GM21723 (cell line): Measurements from ENCODE around the gene KMT2D.

Experiments
- ATAC-seq: cut with Tn5 transposase; IDR thresholded peaks from one replicate; pipeline ENCODE4 v1.9.1; 2021; ENCODE audit warnings: mild to moderate bottlenecking, moderate library complexity; ENCODE audit not compliant: unreplicated experiment

The KMT2D gene

DNA sequence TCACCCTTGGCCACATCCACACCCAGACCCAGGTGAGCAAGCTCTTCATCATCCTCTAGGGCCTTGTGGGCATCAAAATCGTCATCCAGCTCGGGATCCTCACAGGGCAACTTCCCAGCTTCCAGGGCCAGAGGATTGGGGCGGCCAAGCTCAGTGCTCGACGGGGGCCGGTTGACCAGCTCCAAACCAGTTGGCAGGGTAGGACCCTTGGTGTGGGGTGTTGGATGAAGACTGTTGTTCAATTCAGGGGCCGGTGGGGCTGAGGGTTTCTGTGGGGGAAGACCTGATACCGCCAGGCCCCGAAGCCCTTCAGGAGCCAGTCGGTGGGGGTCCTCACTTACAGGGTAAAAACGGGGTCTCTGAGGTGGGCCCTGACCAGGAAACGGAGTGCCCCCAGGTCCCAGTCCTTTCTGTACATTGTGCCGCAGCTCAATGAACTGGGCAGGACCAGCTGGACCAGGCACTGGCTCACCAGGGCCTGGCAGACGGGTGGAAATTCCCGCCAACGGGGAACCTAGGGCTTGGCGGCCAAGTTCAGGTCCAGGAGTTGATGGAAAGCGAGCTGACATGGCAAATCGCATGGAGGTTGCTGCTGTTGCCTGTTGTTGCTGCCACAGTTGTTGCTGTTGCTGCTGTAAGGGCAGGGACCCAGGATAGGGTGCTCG is 22.2 kb downstream of the KMT2D start:
- ATAC-seq, result no peak

DNA sequence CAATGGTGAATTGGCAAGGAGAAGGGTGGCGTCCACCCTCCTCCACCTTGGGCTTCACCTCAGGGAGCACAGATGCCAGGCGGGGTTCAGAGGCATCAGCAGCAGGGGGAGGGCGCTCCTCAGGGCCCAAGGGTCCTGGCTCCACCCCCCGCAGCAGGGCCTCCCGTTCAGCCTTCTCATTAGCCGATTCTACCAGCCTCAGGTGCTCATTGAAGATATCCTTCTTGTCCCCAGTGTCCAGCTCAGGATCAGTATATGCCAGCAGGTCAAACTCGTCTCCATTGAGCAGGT is 22.7 kb downstream of the KMT2D start:
- no peak for ATAC-seq

DNA sequence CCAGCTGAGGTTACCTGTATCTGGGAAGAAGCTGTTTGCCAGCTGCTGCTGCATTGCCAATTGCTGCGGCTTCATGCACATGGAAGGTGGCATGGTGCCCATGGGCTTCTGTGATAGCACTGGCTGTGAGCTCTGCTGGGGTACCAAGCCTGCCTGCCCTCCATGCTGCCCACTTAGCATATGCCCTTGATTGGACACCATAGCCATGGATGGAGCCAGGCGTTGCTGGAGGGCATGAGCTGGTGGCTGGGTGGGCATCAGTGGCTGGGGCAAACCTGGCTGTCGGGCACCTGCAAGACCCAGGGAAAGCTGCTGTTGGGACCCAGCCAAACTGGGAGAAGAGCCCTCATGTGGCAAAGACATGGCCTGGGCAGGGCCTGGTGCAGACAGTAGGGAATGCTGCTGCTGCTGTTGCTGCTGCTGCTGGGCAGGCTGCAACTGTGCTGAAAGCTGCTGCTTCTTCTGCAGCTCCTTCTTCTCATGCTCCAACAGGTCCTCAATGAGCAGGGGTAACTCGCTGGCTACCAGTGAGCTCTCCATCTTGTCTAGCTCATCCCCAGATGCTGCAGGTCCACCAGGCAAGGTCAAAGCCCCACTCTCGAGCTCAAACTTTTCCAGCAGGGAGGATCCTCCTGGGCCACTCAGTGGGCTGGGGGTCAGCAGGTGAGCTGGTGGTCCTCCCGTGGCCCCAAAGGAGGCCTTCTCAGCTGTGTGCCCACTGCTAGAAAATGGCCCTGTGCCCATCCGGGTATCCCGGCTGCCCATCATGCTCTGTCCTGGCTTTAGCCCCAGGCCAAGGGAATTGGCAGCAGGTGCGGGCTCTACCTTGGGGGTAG is 23.3 kb downstream of the KMT2D start:
- no peak for ATAC-seq

DNA sequence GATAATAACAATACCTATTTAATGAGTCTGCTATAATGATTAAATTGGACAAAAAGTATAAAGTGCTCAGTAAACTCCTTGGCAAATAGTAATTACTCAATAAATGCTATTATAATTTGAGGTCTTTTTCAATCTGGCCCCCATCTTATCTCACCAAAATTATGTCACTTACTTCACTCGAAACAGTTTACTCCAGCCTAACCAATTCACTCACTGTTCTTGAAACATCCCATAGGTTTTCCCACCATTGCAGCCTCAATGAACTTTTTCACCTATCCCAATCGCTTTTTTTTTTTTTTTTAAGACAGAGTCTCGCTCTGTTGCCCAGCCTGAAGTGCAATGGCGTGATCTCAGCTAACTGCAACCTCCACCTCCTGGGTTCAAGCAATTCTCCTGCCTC is 24.6 kb downstream of the KMT2D start:
- no peak for ATAC-seq

DNA sequence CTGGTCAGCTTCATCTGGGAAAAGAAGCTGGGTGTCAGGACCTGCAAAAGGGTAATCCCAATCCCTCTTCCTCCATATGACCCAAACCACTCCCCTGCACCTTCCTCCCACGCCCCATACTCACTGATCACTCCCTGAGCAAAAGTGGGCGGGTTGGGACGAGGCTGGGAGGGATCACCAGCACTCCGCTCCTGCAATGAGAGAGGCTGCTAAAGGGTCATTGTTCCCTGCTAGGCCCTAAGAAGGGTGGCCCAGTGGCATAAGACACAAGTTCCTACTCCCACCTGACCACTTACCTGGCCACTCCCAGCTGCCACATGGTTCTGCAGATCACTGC is 26.3 kb downstream of the KMT2D start:
- no peak for ATAC-seq

DNA sequence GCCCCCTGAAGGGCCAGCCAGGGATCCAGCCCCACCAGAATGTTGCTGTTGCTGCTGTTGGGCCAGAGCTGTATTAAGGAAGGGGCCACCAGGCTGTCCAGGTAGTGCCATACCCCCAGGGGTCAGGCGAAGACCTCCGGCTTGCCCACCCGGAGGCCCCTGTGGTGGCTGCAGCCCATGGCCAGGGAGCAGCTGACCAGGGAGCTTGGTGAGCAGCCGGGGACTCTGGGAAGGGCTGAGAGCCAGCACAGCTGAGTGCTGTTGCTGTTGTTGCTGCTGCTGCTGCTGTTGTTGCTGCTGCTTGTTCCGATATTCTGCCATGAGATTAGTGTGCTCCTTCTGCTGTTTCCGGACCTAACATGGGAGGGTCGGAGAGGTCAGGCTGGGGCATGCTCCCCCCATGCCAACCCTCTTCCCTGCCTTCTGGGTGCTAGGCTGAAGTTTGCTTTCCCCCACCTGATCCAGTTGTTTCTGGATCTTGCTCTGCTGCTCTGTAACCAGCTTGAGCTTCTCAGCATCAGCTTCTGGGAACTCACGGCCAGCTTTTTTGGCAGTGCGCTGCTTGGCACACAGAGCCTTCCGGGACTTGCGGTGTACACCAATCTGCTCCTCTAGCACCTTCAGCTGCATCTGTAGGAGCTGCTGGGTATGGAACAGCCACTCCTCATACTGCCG is 26.8 kb downstream of the KMT2D start:
- no peak for ATAC-seq

DNA sequence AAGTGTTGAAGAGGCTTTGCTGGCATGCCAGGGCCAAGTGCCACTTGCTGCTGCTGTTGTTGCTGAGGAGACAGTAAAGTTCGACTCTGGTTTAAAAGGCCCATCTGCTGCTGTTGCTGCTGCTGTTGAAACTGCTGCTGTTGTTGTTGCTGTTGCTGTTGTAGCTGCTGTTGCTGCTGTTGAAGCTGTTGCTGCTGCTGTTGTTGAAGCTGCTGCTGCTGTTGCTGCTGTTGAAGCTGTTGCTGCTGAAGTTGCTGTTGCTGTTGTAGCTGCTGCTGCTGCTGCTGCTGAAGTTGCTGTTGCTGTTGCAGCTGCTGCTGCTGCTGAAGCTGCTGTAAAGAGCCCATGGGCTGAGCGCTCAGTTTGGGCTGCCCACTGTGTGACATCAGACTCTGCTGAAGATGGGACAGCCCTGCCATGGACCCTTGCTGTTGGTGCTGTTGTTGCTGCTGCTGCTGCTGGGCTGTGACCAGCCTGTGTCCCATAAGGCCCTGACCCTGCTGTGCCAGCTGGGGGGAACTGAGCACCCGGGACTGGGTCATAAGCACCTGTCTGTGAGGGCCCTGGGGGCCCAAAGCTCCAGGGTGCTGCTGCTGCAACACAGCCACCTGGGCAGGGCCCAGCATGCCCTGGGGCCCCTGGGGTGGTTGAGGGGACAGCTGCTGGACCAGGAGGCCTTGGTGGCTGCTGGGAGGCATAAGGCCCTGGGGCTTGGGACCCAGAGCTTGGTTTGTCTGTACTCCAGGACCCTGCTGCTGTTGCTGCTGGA is 27.7 kb downstream of the KMT2D start:
- no peak for ATAC-seq

DNA sequence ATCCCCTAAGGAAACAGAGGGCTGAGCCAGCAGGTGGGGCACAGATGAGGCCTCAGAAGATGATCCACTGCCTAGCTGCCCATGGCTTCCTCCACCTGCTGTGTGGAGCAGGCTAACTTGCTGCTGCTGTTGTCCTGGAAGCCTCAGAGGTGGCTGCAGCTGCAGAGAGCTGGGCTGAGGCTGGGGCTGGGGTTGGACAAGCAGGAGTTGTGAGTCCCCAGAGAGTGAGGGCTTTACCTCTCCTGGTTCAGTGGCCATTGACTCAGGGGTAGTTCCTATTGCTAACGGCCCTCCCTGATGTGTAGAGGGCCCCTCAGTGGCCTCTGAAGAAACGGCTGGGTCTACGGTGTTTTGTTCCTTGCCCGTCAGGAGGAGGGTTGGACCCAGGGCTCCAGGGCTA is 28.3 kb downstream of the KMT2D start:
- no peak for ATAC-seq

DNA sequence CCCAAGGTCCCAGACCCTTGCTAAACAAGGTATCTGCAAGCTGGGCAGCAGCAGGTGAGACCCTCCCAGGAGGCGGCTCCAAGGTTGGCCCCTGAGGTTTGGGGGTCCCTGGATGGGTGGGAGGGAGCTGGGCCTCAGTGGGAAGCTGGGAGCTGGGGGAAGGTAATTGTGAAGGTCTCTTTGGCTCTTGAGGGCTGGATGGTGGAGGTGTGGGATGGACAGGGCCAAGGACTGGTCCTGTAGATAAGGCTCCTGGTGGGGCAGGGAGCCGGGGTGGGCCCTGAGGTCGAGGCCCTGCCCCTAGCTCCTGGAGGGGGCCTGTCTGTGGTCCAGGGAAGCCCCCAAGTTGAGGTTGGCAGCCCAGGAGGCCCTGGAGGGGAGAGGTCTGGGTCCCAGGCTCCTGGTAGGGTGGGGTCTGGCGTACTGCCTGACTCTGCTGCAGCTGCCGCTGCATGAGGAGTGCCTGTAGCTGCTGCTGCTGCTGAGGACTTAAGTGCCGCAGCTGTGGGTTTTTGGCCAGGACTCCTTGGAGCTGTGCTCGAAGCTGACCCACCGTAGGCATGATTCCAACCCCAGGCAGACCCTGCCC is 28.9 kb downstream of the KMT2D start:
- no peak for ATAC-seq

DNA sequence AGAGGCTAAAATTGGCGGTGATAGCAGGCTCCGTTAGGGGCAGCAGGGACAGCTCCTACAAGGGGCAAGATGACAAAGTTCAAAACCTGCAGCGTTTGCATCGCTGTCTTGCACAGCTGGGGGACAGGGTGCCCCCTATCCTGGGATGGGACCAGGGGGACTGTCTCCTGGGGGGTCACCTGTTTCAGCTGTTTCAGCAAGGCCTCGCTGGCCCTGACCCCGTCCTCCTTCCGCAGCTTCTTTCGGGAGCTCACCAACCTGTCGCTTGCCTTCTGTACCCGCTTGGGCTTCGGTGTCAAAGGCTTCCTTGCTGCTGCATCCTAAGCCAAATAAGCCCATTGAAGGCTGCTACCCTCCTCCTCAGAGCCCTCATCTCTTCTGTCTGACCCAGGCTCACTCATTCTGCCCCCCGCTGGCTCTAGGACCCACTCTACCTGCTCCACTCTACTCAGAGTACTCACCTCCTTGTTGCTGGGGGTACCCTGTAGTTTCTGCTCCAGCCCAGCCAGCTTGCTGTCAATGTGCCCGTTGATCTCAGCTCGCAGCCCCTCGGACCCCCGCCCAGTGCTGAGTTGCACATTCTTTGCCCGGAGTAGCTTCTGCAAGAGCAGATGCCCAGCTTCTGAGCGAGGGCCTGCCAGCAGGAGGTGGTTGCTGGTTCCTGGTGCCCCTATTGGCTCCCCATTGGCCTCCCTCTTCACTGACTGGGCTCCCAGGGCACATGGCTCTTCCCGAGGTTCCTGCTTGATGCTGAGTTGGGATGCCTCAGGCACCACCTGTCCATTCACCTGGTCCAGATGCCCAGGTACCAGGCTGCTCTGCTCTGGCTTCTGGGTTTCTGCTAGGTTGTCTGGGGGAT is 29.7 kb downstream of the KMT2D start:
- ATAC-seq, result no peak

DNA sequence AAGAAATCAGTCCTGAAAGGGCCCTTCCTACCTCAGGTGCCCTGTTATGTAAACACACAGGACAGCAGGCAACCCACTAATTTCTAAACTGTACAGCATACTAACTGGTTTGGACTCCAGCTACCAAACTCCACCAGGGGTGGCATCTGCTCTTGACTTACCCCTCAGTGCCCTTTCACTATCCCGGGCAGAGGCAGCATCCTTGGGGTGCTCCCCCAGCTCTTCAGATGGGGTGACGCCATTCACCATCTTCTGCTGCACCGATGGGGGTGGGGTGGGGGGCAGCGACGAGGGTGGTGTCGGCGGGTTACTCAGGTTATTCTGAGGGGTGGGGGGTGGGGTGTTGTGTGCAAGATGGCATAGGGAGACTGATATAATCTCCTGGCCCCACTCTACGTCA is 30.5 kb downstream of the KMT2D start:
- no peak for ATAC-seq

DNA sequence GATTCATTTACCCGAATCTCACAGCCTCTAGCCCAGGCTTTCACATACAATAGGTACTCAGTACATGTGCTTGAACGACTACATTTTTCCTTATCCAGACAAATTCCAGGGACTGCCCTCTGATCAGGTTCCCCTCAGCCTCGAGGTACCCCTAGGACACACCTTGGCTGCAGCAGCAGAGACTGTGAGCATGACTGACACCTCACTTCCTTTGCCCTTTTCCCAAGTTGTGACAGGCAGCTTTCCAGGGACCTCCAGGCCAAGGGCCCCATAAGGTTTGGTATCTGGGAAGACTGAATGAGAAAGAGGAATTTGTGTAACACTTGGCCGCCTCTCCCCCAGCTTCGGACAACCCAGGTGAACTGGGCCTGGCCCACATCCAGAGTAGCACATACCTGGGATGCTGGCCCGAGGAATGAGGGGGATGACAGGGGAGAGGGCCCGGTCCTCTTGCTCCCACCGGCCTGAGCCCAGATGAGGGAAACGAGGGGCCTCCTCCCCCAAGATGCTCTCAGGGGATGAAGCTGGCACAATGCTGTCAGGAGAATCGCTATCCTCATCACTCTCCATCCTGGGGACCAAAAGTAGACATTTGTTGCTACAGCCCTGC is 31.8 kb downstream of the KMT2D start:
- no peak for ATAC-seq

DNA sequence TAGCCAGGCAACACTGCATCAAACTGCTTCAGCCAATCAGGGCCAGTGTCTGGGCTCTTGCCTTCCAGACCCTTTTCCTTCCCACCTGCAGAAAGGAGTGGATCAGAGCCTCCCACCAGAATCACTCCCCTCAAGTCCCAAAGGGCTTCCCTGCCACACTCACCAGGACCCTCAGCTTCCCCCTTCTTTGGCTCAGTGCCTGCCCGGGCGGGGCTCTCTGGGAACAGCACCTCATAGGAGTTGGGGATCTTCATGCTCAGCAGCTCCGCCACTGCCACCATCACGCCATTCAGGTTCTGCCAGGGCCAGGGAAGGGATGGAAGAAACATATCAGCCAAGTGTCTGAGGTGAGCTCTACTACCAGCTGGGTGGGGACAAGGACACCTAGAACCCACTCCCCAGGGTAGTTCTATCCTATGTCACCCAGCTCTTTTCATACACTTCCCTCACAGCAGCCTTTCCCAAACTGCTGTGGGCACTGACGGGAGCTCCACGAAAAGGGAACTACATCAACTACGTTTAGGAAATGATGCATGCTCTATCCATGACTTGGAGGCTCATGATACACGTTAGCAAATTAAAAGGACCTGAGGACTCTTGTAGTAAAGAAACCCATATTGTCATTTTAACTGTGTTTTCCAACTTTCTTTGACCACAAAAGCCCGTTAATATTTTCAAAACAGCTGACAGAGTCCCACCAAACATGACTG is 32.6 kb downstream of the KMT2D start:
- ATAC-seq, result no peak

DNA sequence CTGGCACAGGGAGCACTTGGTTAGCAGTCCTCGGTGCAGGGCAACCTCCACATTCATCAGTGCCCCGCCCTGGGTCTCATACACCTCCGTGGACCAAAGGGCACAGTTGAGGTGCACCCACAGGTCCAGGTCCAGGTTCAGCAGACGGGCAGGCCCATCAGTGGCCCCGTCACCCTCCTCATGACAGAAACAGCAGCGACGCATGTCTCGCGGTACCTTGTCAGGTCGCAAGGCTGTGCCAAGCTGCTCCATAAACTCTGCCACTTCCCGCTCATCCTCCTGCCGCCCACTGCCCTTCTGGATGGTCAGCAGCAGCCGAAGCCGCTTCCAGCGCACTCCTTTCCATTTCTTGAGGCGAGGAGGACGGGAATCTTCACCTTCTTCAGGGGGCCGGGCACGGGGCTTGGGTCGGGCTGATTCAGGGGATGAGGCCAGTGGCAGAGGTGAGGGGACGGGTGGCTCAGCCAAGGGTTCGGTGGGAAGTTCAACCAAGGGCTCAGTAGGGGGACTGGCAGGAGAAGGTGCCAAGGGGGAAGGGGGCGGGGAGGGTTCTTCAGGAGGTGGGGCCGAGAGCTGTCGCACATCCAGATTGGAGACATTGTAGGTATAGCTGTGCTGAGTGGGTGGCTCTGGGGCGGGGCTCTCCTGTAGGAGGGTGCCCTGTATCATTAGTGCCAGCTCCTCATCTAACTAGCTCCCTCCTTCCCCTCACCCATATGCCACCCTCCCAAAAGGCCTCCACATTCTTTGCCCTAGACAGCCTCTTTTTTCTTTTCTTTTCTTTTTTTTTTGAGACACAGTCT is 33.7 kb downstream of the KMT2D start:
- no peak for ATAC-seq

DNA sequence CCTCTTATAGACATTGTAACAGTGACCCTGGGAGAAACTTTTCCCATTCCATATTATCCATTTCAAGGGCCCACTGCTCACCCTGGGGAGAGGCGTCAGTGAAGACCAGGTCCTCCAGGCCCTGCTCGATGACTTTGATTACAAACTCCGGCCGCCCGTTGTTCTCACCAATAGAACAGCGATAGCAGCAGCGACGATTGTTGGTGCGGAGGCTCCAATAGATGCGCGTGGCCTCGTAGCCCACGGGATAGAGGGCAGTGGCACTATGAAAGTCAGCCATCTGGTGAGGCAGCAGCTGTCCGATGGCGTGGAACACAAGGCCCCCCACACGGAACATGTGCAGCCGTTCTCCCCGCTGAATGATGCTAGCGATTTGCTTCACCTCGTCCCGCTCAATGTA is 34.5 kb downstream of the KMT2D start:
- no peak for ATAC-seq

DNA sequence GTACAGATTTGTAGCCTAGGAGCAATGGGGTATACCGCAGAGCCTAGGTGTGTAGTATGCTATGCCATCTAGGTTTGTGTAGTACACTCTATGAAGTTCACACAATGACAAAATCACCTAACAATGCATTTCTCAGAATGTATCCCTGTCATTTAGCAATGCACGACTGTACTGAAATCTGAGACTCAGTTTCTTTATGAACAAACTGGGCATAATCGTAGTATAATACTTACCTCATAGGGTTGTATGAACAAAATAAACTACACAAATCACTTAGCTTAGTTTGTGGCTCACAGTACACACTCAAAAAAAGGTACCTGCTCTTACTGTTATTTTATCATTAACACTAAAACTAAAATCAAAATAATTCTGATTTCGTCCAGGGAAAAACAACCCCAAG is 35.1 kb downstream of the KMT2D start:
- no peak for ATAC-seq

DNA sequence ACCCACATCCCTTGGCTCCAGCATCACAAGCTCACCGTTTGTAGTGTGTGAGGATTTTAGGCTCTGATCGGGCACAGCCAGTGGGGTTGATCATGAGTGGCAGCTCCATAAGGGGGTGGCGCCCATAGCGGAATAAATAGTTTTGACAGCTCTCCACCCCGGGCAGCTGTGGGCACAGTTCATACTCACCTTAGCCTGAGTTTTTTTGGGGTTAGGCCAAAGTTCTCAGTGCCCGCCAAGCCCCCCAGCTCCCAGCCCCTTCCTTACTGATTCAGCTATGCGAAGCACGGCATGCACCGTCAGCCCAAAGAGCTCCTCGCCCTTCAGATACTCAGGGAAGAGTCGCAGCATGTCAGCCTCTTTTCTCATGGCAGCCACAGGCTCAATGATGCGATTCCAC is 36.1 kb downstream of the KMT2D start:
- no peak for ATAC-seq

DNA sequence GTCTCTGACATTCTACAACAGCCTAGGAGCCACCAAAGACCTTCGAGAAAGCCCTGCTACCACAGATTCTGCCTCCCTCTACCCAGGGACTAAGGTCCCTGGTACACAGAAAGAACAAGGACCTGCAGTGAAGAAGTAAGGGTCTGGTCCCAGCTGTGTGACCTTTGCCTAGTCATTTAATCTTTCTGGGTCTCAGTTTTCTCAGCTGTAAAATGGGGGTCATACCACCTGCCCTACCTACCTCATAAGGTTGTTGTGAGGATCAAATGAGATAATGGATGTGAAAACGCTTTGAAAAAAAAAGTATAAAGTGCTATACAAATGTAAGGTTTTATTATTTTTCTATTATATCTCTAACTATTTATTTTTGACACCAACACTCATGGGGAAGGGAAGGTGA is 36.8 kb downstream of the KMT2D start:
- no peak for ATAC-seq
